Measurements from ENCODE around the gene RNF26.
A peak's percentile ranks its signal among the peaks of the same experiment; 100 is the strongest.

RNF26 gene

DNA sequence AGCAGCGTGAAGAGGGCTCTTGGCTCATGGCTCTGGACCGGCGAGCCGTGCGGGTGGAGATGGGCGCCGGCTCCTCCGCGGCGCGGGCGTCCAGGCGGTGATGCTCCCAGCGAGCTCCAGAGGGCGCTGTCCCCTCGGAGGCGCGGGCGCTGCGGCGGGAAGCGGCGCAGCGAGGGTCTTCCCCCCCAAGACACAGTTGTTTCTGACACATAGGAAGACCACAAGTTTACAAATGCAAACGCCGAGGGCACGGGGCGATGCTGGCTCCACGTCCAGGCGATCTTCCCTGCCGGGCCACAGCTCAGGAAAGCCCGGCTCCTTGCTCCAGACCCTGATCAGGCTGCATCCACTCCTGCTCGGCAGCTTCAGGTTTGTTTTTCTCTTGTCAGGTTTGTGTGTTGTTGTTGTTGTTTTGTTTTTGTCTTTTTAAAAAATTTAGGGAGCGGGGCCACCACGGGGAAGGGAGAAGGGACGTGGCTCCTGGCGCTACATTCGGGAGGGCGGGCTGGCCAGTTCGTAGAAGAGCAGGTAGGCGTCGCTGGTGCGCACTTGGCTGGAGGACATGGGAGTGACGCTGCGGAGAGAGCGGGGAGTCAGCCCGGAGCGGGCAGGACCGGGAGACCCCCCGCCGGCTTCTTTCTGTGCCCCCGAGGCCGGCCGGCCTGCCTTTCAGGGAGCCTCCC is 22.2 kb downstream of the RNF26 start:
- DNase-seq = peak; percentile 64 to 65

DNA sequence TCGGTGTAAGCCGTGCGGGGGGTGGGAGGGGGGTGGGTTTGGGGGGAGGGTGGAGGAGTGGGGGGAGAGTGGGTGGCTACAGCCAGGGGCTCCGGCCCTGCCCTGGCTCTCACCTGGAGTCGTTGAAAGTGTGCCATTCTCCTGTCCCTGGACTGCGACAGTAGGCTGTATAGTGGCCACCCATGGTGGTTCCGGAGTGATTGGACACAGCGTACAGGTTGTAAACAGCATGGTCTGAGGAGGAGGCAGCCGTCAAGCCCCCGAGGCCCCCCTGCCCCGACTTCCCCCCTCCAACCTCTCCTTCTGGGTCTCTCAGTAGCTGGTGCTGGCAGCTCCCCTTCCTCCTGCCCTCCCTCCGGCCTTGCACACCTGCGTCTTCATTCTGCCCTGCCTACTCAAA is 22.7 kb downstream of the RNF26 start:
- no peak for DNase-seq

DNA sequence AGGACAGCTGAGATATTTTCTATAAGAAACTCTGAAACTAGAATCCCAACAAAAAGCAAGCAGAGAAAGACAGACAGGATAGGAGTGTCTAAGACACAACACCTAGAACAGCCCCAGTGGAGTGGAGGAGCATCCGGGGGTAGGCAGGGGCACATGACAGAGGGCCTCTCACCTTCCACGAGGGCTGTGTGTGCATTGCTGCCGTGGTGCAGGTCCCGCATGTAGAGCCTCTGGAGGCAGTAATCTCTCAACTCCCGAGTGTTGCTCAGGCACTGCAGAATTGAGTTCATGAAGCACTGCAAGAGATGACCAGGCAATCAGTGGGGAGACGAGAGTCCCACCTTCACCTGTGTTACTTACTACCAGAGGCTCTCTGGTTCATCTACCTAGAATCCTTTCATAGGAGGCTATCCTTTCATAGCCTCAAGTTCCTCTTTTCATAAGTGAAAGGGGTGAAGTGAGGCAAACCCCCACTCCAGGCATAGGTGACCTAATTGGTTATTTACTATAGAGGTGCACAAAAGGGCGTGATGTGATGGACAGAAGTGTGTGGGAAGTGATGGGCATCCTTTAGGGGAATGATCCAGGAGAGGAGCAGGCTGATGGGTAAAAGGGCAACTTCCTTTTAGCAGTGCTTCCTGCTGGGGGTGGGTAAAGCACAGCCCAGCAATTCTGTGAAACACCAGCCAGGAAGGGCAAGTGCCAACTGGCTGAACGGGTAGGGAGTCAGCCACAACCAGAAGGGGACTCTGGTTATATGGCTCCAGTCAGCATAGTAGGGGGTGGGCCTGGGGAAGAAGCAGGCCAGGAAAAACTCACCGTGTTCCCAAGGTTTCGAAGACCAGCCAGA is 25.3 kb downstream of the RNF26 start:
- no peak for DNase-seq

DNA sequence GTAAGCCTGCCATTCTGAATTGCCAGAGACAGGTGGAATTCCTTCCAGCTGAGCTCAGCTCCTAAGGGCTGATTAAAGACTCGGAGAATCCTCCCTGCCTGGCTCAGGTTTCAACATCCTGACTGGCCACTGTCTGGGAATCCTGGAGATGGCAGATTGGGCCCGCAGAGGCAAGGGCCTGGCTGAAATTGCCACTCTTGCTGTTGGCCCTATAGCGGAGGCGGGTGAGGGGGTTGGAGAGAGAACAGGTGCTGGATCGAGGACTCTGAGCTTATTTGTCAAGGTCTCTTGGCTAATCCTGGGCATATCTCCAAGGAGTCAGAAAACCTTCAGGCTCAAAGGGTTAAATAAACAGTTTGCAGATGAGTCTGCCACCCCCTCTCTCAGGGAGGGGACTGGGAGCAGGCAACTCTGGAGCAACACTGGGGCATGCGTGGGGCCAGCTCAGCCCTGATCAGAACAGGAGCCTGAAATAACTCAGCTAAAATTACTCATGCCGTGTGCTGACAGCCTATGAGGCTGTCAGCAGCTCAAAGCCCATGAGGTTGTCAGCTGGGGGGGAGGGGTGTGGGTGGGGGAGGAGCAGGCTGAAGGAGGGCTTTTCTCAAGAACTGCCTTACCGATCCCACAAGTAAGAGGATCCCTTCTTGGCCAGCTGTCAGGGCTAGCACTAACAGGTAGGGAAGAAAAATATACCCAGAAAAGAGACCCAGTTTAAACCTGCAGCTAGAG is 26.9 kb downstream of the RNF26 start:
- DNase-seq = no peak

DNA sequence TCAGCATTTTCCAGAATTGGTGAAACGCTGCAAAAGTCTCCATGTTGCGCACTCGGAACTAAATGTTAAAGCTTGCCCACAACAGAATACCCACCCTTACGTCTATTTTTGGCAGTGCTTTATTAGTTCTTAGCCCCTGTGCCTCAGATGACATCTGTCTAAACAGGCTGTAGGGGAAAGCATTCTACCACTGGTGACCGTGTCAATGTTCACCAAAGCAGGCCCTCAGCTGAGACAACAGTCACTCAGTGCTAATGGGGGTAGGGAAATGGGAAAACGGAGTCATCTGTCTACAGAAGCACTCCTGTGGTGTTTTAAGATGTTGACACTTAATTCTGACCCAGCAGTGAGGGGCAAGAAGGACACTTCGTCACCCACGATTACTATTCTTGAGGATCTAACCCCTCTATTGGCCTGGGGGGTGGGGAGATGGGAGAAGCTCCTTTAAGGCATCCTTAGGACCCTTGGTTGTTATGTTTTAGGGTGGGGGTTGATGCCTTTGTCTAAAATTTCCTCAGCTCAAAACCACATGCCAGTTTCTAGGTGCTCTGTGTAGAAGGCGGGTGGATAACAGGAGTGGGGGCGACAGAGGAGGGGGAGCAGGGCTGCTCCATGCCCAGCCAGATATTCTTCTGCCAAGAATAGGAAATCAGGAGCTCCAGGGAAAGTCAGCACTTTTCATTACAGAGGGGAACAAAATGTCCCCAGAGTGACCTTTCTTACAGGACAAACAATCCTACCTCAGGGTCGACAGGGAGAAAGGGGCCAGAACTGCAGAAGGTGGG is 27.8 kb downstream of the RNF26 start:
- no peak for DNase-seq

DNA sequence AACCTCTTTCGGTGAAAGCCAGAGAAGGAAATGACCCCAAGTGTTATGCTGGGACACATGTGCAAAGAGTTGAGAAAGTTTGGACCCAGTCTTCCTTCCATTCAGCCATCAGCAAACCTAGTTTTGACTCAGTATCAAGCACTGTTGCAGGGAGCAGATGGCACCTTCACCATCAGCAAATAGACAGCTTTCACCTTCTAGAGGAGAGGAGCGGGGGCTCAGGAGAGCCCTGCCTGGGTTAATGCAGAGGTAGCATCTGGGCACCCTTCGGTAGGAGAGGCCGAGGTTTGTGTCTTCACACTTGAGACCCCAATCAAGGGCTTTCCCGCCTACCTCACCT is 28.4 kb downstream of the RNF26 start:
- DNase-seq = no peak

DNA sequence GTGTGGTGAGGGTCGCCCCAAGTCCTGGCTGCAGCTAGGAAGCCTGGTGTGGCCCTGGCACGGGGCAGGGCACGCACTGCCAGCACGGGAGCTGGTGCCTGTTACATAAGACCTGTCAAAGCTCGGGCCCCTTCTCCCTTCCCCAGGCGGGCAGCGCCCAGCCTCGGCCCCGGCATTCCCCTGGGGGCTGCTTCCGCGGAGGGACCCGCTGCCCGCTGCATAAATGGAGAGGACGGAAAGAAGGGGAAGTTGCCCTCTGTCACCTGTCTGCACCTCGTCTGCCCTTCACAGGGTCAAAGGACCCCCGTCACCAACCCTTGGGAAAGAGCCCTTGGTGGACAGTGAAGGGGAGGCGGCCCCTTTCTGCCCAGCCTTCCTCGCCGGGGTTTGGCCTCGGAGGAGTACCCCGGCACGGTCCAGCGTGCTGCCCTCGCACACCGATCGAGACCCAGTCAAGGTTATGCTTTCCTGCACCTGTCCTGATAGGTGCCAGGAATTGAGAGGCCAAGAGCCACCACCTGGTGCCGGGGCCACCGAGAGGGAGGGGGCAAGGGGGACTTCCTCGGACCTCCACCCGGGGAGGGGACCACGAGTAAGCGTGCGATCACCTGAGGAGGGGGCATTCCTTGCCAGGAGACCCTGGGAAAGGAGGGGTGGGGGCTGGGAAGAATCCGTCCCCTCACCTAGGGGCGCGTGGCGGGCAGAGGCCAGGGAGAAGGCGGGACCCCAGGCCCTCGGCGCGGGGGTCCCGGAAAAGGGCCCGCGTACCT is 28.9 kb downstream of the RNF26 start:
- DNase-seq = no peak

DNA sequence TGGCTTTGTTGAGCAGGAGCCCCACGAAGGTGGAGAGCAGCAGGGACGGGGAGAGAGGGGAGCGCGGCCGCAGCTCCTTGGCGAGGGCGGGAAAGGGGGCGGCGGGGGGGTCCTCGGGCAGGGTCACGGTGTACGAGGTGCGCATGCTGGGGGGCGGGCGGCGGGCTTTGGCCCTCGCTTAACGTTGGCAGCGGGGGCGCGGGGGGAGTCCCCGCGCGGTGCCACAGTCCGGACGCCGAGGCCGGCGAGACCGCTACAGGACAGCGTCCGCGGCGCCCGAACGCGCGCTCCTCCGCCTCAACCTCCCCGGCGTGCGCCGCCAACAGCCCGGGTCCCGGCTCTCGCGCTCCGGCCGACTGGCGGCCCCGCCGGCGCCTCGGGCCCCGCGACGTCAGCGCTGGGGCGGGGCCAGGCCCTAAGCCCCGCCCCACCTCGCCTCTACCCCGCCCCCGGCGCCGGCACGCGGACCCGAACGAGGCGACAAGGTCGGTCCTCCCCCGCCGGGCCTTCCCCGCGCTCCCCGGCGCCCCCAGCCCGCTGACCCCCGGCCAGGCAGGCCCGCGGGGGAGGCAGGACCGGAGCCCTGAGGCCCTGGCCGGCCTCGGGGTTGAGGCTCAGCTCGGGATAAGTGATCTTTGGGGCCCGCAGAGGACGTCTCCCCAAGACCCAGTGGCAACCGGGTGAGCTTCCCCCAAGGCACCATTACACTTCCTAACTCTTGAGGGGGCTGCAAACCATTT is 29.7 kb downstream of the RNF26 start:
- DNase-seq = peak; percentile 38 to 39

DNA sequence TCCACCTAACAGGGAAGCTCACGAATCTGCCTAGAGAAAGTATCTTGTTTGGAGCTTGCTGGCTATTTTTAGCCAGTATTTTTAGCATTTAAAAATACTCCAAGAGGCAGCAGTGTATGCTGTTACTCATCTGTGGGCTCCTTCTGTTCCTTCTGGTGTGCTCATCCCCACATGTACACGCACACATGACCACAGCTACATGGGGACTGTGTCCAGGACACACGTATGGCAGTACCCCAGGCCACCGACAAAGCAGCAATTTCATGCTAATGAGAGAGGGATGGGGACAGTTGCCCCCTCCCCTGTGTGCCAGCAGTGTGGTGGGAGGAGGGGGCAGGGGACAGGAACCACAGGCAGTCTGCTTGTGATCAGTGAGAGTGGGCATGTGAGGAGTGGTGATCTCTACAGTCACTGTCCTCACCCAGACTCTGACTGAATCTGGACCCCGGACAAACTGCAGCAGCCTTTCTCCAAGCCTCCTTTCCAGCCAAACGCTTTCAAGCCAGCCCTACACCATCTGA is 30.8 kb downstream of the RNF26 start:
- no peak for DNase-seq

DNA sequence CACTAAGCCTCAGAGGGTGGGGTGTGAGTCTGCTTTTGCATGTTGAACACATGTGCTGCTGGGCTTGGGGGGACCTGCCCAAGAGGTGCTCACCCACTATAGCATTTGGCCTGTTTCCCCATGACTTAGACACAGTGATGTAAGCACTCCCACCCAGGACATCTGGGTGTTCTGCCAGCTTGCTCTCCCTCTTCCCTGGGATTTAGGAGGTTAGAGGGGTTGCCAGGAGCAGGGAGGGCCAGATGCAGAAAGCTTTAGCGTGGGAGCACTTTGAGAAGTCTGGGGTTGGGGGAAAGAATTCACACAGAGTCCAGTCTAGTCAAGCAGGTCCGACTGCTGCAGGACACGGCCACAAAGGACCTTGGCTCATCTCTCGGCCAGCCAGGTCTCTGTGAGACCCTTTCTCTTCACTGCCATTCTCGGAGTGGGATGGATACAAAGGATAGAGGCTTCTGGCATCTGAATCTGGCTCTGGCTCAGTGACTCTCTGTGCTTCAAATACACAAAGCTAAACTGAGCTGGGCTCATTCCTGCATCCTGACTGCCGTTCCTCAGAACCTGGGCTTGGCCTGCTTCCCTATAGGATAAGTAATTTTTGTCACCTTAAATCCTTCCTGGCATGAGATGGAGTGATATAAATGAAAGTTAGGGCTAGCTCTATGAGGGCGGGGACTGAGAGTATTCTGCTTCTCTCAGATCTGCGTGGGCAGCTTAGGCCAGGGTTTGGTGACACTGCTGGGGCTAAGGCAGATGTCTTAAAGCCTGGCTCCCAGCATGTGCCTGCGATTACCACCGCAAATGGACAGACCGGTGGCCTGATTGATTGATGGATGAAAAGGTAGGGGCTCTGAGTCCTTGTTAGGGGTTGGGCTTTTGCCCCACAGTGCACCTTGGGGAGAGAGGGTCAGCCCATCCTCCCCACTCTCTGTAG is 32.6 kb downstream of the RNF26 start:
- DNase-seq = no peak

DNA sequence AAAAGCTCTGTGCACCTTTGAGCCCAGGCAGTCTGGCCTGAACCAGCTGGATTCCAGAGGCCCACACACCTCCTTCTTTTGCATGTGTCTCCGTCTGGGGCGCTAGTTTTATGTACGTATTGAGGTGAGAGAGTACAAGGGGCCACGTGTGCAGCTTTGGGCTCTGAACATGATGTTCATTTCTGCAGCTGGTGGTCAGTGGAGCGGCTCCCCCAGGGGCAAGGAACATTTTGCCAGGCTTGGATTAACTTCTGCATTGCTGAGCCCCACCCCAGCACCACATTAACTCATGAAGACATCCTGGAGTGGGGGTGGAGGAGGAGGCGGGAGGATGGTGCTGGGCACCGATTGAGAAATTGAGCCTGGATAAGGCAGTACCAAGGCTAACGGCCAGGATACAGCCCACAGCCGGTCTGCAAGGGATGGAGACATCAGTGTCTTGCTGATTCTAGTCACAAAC is 33.4 kb downstream of the RNF26 start:
- no peak for DNase-seq

DNA sequence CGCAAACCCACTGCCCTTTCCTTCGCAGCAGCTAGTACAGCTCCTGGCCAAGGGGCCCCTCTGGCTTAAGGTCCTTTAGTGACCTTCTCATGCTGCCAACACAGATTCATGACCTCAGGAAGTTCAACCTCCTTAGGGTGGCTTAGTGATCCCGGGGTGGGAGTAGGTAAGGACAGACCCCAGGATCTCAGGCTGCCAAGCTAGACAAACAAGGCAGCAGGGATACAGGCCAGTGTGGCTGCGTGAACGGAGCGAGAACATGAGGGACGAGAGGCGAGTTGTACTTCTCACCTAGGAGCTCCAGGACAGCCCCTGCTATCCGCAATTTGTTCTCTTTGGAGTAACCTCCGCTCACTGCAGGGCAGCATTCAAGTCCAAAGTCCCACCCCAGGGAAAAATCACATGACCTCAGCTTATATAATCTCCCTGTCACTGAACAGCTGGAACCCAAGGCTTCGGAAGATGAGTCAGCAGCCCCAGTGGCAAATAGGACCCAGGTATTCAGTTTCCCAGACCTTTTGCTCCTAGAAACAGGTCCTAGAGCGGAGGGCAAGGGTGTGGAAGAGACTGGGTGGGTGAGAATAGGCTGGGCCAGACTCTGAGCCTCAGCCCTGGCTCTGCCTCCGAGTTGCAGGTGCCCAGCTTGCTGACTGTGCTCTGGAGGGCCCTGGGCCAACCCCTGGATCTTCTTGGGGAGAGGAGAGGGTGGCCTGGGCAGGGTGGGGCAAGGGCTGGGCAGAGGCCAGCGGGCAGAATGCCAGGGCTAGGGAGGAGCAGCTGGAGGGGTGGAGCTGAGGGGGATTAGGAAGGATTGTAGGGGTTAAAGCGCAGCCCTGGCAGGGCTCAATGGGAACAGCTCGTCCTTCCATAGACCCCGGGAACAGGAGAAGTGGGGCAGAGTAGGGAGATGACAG is 34.1 kb downstream of the RNF26 start:
- no peak for DNase-seq

DNA sequence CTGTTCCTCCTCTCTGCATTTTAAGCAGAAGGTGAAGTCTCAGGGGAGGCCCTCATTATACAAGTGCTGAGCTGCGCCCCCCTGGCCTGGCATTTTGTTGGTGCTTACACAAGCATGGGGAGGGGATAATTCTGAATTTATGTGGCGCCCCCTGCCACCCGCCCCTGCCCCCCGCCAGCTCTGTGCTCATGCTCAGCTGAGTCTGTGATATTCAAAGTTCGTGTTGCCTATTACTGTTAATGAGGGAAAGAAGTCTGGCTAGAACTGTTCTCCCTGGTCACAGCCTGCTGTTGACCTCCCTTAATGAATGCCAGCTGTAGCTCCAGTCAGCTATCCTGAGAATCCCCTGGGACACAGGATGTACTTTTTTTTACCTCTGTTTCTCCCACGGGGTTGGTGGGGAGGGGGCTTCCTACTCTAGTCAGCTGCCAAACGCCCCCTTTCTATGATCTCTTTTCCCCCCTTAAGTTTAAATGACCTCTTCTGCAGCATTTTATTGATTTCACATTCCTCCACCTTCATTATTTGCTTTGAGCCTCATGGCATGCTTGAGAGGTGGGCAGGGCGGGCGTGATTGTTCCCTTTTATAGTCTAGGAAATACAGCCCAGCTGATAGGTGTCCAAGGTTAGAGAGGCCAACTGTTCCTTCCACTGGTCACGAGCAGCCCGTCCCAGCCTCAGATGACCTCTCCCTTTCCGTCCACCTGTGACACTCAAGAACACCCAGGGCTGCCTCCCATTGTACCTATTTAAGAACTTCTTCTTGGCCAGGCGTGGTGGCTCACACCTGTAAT is 35.0 kb downstream of the RNF26 start:
- no peak for DNase-seq

DNA sequence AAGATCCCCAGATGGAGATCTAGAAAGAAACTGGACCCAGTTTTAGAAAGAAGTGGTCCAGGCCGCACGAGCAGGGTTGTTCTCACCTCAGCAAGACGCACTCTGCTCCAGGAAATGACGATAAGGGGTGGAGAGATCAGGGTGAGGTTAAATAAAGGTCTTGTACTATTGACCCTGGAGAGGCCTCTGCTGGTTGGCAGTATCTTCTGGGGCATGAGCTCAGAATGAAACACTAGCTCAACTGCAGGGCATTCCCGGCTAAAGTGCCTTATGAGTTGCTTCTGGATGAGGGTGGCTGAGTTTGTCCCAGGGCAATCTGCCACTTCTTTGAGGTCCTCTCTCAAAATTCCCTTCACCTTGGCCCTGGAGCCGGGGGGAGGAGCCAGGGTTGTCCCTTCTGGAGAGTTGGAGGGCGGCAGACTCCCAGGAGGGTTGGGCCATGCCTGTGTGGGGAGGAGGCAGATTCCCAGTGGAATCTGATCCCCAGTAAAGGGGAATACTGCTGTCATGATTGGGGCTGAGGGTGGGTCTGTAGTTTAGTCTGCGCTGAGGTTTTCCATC is 36.2 kb downstream of the RNF26 start:
- no peak for DNase-seq

DNA sequence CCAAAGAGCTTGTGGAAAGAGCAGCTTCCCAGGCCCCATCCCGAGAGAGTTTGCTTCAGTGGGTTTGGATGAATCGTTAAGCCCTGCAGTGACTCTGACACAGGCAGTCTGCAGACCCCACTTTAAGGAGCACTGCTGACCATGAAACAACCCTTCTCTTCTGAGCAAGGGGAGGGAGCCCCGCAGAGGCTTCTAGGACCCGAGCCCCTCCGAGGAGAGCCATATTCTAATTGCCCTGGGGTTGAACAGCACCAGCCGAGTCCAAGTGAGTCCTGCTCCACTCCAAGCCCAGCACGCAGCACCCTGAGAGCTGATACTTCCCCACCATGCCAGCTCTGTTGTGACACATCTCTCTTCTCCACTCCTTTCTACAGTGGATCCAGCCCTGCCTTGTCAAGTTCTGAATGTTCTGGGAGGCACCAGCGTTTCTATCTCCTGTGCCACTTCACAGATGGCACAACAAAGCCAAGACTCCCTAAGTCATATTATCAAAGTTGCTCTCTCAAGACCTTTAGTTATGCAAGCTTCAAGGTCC is 36.8 kb downstream of the RNF26 start:
- no peak for DNase-seq

DNA sequence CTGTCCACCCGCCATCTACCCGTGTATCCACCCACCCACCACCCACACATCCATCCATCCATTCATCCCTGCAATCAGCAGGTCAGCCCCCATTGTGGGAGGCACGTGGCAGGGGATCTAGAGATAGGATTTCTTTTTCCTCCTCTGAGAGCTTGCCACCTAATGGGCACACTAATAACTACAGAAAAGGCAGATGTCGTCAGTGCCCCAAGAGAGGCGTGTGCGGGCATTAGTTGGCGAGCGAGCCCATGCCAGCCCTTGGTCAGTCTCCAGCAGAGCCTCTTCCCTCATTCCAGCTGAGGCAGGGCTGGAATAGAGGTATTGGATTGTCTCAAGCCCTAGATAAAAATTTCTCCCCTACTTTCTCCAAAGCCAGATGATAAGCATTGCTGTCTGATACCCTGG is 37.5 kb downstream of the RNF26 start:
- DNase-seq = no peak
